GM18508 (cell line): Measurements from ENCODE around the gene RHBDD1.
"Not testable (repeated sequence)": the region's sequence is repeated elsewhere in the genome, so short reads cannot be mapped to it uniquely, and the experiment has no call there.

ENCODE experiments used
- ATAC-seq: cut with Tn5 transposase; IDR thresholded peaks from one replicate; pipeline ENCODE4 v1.9.1; 2021; ENCODE audit warnings: moderate number of reproducible peaks; ENCODE audit not compliant: insufficient read depth, unreplicated experiment

RHBDD1 gene

DNA sequence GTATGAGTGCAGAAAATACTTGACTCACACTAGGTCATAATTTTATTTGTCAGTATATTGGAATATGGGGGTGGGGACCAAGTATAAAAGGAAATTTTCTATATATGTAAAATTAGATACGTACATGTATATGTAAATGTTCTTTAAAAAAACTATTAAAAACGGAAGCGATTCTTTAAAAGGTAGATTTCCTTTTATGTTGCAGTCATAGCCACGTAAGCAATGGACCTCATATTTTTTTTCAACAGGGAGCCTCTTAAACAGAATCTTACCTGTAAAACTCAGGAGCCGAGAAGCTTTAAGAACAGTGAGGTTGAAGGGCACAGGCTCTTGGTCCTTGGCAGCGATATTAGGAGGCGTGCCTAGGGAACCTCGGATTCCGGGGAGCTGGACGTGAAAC is 3.3 kb downstream of the RHBDD1 start:
- no peak for ATAC-seq

GRCh38 chr2:226839951-226840350 is 4.1 kb downstream of the RHBDD1 start:
- ATAC-seq, result no peak

GRCh38 chr2:226843001-226843400 is 7.1 kb downstream of the RHBDD1 start:
- ATAC-seq, result not testable (repeated sequence)

DNA sequence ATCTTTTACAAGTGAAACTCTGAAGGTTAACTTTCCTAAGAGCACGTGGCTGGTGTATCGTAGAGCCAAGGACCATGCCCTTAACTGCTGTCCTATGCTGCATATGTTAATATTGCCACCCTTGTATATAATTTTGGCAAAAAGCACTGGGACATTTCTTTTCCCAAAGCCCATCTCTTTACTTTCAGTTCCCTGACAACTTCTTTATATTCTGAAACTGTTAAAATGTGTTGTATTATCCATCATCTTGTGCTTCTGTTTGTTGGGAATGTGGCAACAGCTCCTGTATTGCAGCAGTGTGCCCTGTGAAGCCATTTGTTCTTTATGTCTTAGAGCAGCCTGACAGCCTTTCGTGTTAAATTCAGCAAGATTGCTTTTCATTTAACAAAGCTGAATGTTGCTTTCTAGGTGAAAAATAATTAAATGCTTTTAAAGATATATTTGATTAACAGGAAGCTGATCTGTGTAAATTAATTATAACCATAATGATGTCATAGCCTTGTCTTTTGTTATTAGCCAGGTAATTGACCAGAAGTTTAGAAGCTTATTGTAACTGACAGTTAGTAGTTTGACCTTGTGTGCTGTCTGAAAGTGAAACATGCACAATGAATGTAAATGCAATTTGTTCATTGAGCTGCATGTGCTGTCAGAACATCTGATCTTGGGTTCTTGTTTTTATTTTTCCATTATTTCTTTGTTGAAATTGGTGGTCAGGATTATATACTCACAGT is 9.7 kb downstream of the RHBDD1 start:
- ATAC-seq, result no peak

DNA sequence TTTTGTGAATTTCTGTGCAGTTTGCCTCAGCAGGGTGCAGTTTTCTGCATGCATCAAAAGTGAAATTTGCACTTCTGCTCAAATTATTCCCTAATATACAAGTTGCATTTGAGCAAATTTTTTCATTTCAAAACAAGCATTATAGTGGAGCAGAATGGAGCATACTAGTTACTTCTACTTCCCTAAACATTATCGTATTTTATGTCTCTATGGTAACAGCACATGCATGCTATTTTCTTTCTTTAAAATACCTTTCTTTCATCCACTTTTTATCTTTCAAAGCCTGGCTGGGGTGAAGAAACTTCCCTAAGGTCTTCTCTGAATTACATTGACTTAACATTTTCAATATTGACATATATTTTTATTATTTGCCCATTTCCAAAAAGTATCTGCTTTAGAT is 11.2 kb downstream of the RHBDD1 start:
- no peak for ATAC-seq

DNA sequence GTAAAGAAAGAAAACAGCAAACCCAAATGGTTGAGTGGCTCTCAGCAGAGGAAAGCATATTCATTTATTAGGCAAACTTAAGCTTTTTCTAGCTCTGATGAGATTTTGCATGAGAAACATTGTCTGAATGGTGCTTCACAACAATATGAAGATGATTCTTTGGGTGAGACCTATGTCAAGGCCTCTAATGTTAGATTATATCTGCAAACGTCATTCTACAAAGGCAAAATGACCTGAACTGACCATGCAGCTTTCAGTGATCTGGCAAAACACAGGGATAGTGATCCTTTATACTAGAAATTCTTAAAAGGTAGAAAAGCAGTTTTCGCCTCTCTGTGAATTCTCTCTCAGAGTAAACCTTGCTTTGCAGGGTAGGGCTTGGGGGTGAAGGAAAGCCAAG is 11.7 kb downstream of the RHBDD1 start:
- no peak for ATAC-seq

GRCh38 chr2:226849349-226849748 is 13.5 kb downstream of the RHBDD1 start:
- ATAC-seq, result no peak

GRCh38 chr2:226850024-226850423 is 14.2 kb downstream of the RHBDD1 start:
- ATAC-seq, result no peak

- ATAC-seq, result no peak
Observed at GRCh38 chr2:226855787-226856186, 19.9 kb downstream of the RHBDD1 start.

GRCh38 chr2:226860087-226860486 is 24.2 kb downstream of the RHBDD1 start:
- ATAC-seq, result no peak

DNA sequence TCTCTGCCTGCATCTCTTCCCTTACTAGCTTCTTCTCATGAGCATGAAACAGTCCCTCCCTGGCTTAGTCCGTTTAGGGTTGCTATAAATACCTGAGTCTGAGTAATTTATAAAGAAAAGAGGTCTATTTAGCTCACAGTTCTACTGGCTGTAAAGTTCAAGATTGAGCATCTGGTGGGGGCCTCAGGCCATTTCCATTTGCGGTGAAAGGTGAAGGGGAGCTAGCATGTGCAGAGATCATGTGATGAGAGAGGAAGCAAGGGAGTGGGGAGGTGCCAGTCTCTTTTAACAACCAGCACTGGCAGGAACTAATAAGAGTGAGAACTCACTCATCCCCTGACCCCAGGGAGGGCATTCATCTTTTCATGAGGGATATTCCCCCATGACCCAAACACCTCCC is 26.8 kb downstream of the RHBDD1 start:
- peak; percentile 49 for ATAC-seq

GRCh38 chr2:226865273-226865672 is 29.4 kb downstream of the RHBDD1 start:
- no peak for ATAC-seq

DNA sequence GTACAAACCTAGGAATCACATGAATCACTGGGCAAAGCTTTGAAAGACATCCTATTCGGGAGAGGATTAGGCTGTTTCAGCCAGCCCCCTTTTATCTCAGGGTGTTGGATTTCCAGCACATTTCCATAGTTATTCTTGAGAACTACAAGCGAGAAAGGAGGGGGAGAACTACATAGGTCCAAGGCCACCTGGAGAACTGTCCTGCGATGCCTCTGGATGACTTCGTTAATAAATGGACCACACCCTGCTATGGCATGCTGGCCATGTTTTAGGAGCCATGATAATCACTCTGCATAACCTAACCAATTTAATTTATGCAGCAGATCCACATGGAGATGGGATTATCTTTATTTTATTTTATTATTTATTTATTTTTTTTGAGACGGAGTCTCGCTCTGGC is 29.9 kb downstream of the RHBDD1 start:
- no peak for ATAC-seq

- ATAC-seq, result no peak
Observed at GRCh38 chr2:226868331-226869162, 32.7 kb downstream of the RHBDD1 start.

- no peak for ATAC-seq
Observed at GRCh38 chr2:226869371-226869770, 33.5 kb downstream of the RHBDD1 start.

- peak; percentile 46 for ATAC-seq
Observed at GRCh38 chr2:226873051-226873620, 37.3 kb downstream of the RHBDD1 start.

GRCh38 chr2:226873826-226874225 is 38.0 kb downstream of the RHBDD1 start:
- no peak for ATAC-seq

- no peak for ATAC-seq
Observed at GRCh38 chr2:226874749-226875148, 38.9 kb downstream of the RHBDD1 start.

DNA sequence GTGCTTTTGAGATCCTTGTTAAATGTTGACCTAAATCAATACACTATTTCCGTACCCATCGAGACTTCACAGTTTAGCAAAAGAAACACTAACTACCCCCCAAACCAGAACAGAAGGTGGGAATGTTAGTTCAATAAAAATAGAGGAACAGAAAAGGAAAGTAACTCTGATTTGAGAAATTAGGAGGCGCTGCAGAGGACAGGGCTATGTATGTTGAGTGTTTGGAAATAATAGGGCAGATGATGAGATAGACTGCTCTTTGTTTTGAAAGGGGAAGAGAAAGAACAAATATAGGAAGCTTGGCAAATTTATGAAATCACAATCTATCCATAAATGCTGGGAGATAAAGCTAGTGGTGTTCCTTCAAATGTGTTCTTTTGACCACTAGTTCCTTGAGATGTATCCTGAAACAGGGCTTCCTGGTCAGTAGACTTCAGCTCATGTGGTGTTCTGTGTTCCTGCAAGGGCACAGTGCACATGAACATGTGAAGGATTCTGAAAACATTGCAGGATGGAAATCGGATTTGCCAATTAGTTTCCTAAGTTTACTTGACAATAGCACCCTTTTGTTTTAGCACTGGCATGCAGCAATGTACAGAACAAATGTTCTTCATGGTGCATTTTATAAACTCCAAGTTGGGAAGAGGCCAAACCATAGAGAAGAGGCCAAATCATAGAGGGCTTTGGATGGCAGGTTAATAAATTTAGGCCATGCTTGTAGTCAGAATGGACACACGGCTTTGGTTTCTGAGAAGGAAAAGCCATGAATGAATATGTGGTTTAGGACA is 39.8 kb downstream of the RHBDD1 start:
- no peak for ATAC-seq

DNA sequence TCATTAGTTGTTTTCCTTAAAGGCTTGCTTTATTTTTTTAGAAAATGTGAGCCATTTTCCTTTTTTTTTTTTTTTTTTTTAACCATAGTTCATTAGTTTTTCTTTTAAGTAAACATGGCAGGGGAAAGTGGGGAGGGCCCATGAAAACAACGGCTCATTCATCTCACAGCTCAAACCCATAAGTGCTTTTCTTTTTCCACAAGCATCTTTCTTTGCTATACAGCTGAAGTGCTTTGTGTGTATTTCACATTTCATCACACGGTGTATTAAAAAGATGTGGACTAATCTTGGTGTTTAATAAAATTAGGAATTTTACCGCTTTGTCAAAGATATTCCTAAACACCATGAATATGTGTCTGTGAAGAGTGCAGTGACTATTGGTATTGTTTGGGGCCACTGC is 41.6 kb downstream of the RHBDD1 start:
- no peak for ATAC-seq

GRCh38 chr2:226881287-226881686 is 45.4 kb downstream of the RHBDD1 start:
- ATAC-seq, result no peak
